HCT116 (cell line): ENCODE data around the gene ZFP36.

Experiments
- CBX3 ChIP-seq: IDR thresholded peaks from 2 replicates; pipeline ENCODE4 v1.6.1; 2012; ENCODE audit warnings: low read depth
- CTCF ChIP-seq, 3 experiments: fragments of 200-600 bp in 1 of 3; sonication (generic) in 1 of 3; IDR thresholded peaks in 2 of 3; conservative IDR thresholded peaks in 1 of 3; 2 replicates each; pipeline ENCODE4 v1.5.1; 2012 to 2017; ENCODE audit warnings: low read depth in 2 of 3, low read length in 2 of 3, antibody characterized with exemption in 1 of 3, borderline replicate concordance in 1 of 3, control low read depth in 1 of 3, mild to moderate bottlenecking in 1 of 3, mixed read lengths in 1 of 3, mixed run types in 1 of 3, moderate library complexity in 1 of 3; ENCODE audit not compliant: insufficient read depth in 1 of 3
- POLR2A ChIP-seq: IDR thresholded peaks from 2 replicates; pipeline ENCODE4 v1.7.0; 2011; ENCODE audit warnings: borderline replicate concordance; ENCODE audit not compliant: insufficient read depth, insufficient read length; ENCODE audit errors: extremely low read depth

- TF ChIP-seq POLR2A (peak; percentile 9), CTCF (IDR thresholded peaks at IDR 0.05 in 2 of 3, conservative IDR thresholded peaks at IDR 0.05 in 1 of 3; ENCODE audit: borderline replicate concordance in 1 of 3, insufficient read depth in 1 of 3, low read depth in 2 of 3, low read length in 2 of 3) (peak in 1 of 3 experiments; percentile 81; a peak in 3 of 6 replicates), CBX3 (no peak)
Measured at GRCh38 chr19:39412100-39412866, 5.6 kb downstream of the ZFP36 start, which contains the start of gene PLEKHG2.
